ENCODE measurements around the gene NAB1.
A peak's percentile ranks its signal among the peaks of the same experiment; 100 is the strongest.

NAB1 gene

DNA sequence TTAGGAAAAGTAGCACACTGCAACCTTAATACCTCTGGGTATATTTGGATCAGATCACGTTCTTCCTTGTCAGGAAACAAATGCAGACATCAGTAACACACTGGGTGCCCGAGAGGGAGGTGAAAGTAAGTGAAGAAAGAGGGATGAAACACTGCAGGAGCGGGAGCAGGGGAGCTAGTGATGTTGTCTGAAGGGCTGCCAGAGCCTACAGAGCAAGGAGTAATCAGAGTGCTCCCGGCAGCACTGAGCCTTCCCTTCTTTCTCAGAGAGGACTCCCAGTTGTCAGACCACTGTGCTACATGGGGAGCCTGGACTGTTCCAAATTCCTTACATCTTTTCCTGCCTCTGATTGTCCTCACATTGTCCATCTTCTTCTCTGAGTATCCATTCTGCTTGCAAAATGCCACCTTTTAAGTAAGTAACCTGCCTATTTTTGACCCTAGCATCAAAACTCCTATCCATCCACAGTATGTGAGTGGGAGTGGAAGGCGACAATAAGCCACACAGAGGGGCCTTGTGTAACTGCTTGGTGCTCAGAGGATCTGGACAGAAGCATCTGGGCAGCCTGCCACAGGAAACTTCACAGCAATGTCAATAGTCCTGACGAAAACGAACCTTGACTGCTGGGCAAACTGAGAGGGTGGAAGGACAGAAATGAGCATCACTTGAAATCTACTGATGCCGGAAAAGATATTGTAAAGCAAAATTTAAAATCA is 10.8 kb upstream of the NAB1 start:
- DNase-seq: no peak

DNA sequence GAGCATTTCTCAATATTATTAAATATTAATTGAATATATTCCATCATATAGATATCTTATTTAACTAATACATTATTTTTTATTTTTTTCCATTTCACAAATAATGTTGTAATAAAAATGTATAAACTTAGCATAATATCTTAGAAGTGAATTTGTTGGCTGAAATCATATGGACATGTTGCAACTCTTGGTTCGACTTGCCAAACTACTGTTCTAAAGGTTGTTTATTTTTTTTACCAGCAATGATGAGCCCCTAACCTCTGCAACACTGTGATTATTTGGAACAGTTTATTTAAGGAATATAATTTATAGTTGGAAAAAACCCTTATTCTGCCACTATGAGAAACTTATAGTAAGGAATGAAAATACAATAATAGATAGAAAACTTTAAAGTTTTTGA is 8.8 kb upstream of the NAB1 start:
- DNase-seq: no peak

DNA sequence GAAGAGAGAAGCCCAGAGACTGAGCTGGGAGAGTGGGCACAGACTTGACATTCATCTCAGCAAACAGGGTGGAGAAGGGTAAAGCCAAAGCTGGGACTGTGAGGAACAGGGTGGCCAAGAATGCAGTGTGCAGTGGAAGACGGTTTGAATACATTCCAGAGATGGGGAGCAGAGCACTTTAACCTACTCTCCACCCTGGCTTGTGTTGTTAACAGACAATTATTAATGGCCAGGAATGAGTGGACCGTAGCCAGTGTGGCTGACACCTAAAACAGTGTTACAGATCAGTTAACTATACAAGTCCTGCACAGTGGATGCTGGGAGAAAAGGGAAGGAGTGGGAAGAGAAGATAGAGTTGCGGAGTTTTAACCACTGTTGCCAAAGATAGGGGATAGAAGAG is 7.4 kb upstream of the NAB1 start:
- no peak for DNase-seq

DNA sequence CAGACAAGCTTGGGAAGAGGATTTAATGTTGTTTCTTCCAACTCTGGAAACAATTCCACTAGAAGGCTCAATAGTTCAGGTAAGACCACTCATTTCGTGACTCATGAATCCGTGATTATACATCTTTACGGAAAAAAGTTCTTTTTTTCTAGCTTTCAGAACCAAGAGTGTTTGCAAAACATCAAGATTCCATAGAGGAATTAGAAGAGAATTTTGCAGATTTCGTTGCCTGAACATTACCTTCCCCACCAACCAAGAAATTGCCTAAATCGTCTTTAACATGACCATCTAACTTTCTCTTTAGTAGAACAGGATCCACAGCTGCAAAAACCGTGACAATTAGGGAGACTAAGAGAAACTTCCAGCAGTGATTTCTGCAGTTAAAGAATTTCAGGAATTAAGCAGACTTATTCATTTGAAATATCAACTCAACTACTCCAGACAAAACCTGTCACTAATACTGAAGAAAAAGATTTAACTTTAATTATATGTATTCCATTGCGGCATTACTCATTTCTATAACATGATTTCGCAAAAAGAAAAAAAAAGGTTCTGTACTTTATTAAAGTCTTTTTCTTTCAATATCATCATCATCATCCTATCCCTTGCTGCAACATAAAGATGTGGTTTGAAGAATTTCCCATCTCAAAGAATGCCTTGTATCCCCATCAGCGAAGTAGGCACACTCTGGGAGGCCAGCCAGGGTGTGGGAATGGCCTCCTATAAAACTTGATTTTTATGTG is 1.9 kb upstream of the NAB1 start:
- no peak for DNase-seq

DNA sequence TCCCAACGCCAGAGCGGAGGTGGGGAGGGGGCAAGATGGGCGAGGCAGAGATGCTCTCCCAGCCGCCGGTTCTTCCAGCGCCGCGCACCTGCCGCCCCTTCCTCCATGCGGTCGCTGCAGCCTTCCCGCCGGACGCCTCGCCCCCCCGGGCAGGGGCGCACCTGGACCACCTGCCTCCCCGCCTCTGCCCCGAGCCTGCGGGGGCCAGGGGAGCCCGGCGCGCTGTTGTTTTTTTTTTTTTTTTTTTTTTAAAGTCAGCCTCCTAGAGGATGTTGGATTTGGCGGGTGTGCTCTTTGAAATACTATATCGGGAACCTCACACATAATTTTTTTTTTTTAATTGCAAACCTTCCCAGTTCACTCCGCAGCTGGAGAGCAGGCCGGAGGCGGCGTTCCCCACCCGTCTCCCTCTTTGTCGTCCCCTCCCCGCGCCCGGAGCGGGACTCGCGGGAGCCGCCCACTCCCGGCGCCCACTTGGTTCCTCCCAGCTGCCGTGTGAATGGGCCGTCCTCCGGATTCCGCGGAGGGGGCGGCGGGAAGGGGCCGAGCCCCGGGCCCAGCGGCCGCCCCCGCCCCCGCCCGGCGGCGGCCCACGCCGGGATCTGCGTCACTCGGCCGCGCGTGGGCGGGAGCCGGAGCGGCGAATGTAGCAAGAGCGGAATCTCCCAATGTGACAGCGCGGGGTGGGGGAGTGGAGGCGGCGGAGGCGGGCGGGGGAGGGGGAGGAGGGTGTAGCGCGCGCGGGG is 421 bp upstream of the NAB1 start:
- peak; percentile 81 for DNase-seq

DNA sequence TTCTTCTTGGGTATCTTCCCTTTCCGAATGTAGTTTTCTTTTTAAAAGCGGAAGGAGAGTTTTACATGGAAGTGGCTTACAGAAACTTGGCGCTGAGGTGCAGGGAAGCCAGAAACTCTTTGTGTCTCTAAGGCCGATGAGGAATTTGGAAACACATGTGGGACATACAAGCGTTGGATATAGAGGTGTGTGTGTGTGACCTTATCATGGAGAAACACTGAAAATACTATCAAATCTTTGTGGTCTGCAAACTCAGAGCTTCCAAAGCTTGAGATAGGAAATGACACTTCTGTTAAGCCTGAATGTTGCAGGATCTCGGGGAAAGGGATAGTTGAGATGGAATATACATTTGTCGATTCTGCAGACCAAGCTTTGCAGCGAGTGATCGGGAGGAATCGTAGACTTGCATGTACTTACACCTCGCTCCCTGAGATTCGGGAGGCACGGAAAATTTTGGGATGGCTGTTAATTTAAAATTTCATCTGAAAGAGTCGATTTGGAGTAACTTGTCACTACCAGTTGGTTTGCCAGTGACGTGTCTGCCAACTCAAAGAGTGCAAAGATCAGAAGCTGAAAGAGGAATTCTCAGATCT is 1.0 kb downstream of the NAB1 start:
- no peak for DNase-seq

DNA sequence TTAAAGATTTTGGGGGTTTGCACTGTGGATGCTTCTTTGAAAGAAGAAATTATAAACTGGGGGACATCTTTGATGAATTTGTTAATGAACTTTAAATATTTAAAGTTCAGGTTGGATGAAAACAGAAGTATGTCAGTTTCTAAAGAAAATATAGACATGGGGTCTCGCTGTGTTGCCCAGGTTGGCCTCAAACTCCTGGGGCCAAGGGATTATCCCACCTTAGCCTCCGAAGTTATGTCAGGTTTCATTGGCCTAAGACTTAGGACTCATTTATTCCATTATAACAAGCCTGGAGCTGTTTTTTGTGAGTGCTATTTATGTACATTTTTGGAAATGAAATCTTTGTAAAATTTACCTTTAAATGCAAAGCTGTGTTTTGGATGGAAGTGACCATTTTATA is 2.5 kb downstream of the NAB1 start:
- DNase-seq: no peak

DNA sequence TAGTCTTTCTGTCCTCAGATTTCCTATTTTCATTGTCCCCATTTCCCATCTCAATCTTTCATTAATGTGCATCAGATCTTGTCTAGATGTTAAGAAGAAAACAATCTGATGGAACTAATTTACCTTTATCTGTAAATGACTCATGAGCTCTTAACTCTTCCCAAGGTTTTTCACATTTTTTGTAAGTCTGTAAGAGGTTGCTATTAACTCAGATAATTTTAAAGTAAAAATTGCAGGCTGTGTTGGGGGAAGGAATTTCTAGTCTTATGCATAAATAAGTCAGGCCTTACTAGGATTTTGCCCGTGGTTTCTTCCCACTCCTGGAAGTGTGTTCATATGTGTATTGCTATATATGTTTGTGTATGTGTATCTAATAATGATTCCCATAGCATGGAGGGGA is 4.3 kb downstream of the NAB1 start:
- DNase-seq: no peak

DNA sequence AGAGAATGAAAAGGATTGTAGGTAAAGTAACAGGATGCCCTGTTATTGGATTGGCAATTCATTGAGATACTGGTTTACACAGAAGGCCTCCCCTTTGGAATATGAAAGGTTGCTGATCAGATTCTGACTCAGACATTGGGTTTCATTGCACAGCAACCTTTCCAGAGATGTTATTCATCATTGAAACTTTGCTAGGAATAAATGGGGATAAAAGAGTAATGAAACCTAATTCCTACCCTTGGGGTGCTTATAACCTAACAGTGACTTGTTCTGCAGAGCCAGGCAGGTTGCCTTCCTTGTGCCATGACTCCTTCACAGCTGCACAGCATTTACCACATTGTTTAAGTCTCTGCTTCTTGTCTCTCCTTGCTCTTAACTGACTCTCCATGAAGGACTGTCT is 5.0 kb downstream of the NAB1 start:
- DNase-seq: no peak

DNA sequence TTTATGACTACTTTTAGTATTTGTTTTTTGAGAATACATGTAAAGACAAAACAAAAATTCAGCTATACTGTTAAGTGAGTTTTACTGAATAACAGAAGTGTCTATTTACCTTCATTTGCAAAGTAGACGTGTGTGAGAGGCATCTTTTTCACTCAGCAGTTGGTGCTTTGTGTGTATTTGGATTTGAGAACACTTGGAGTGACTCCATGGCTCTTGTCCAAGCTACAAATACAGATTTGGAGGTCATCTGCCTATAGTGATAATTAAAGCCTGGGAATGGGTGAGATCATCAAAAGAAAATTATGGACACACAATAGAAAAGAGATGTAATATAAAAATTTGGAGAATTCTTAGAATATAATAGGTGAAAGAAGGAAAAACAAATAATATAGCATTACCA is 6.2 kb downstream of the NAB1 start:
- DNase-seq: no peak

DNA sequence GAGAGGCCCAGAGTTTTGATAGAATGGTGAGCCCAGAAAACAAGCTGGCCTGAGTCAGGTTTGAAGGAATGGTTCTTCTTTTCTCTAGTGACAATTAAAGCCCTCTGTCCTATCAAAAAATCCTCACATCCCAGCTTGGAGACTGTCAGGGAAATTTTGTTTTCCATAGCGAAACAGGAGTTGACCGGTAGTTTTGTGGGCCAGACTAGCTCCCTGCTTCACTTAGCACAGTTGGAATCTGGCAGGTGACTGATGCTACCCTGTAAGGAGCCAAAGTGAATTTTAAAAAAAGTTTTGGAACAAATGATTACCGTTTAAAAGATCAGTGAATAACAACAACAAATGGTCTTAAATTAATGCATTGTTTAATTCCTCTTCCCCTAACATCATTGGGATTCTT is 6.7 kb downstream of the NAB1 start:
- no peak for DNase-seq

DNA sequence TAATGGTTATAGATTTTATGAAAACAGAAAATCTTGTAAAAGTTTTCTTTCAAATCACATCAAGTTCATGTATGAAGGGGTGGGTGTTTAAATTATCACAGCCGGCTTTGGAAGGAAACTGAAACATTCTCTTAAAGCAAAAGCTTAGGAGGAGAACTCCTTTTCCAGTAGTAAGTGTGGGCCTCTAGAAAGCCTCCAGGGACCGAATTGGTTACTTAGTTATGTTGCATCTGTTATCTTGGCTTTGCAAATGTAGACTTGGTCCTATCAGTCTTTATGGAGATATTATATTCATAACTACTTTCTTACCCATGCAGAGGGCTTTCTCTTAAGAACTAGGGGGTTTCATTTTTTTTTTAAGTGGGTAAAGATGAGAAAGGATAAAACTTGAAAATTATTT is 7.4 kb downstream of the NAB1 start:
- DNase-seq: no peak

DNA sequence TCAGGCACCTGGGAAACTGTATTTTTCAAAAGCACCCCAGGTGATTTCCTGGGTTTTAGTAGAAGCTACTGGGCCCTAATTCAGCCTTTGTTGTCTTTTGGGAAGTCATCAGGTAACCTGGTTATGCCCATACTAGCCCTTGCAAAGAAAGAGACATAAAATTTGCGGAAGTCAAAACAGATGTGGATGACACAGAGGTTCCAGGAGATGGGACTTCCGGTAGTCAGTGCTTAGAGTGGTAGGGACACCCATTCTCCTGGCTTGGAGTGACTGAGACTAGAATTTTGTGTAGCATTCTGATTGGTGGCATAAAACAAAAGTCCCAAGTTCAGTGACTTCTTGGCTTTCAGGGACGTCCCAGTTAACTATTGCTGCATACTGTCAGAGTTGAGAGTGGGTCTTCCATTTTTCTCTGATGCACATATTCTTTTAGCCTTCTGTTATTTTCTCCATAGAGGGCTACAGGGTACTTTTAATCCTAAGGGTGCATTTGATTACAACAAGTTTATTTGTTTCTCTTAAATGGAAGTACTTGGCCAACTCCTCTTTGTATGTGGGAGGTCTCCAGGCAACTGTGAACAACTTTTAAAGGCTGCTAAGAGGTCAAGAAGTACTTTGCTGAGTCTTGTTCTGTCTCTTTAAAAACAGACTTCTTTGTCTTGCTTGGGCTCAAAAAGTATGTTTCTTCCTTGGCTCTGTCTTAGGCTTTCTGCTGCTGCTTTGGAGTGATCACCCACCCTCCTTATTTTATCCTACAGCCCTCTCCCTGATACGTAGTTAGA is 8.8 kb downstream of the NAB1 start:
- DNase-seq: no peak

DNA sequence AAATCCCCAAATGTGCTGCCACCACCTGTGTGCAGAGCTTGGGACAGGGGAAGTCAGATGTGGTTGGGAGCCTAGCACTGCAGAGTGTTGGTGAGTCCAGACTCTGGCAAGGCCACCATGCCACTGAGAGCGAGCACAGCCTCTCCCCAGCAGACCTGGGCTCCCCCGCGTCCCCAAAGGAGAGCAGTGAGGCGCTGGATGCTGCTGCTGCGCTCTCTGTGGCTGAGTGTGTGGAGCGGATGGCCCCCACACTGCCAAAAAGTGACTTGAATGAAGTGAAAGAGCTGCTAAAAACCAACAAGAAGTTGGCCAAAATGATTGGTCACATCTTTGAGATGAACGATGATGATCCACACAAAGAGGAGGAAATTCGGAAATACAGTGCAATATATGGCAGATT is 10.7 kb downstream of the NAB1 start:
- DNase-seq: no peak

DNA sequence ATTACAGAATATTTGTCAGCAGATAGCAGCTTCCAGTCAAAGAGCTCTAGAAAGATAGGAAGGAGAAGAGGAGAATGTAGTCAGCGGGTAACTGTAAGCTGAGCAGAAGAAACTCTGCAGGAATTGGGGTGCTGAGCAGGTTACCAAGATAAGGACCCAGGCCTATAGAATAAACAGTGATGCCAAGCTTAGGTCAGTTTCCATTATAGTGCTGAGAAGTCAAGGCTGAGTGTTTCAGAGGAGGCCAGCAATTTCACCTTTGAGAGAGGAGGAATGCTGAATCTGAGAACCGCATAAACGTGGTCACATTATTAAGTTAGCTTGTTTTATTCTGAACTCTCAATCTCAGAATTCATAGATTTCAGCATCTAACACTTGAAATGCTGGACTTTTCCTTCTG is 13.9 kb downstream of the NAB1 start:
- no peak for DNase-seq

DNA sequence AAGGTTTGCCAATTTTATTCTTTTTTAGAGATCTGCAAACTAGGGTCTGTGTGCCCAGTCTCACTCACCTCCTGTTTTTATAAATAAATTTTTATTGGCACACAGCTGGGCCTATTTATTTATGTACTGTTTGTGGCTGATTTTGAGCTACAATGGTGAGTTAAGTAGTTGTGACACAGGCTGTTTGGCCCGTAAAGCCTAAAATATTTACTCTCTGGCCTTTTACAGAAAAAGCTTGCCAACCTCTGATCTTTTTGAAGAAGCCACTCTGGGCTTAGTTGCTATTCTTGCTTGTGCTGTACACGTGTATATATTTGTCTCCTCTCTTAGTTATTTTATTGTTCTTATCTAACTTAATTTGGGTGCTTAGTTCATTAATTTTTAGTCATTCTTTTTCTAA is 14.5 kb downstream of the NAB1 start:
- no peak for DNase-seq

DNA sequence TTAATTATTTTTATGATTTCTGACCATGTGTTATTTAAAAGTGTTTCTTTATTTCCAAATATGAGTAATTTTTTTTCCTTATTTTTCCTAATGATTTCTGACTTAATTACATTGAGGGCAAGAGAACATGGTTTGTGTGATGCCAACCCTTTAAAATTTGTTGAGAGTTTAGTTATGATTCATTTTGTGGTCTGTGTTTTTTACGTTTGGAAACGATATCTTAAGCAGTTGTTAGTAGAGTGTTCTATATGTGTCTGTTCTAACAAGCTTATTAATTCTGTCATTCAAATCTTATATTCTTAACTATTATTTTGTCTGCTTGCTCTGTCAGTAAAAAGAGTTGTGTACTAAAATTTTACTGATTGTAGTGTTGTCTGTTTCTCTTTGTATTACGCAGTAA is 15.0 kb downstream of the NAB1 start:
- no peak for DNase-seq

DNA sequence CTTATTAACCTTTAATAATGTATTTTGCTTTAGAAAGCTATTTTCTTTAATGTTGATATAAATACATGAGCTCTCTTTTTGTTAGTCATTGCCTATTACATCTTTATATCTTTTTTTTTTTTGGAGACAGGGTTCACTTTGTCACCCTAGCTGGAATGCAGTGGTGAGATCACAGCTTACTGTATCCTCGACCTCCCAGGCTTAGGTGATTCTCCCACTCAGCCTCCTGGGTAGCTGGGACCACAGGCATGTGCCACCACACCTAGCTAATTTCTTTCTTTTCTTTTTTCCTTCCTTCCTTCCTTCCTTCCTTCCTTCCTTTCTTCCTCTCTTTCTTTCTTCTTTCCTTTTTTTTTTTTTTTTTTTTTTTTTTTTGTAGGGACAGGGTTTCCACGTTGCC is 15.4 kb downstream of the NAB1 start:
- no peak for DNase-seq

DNA sequence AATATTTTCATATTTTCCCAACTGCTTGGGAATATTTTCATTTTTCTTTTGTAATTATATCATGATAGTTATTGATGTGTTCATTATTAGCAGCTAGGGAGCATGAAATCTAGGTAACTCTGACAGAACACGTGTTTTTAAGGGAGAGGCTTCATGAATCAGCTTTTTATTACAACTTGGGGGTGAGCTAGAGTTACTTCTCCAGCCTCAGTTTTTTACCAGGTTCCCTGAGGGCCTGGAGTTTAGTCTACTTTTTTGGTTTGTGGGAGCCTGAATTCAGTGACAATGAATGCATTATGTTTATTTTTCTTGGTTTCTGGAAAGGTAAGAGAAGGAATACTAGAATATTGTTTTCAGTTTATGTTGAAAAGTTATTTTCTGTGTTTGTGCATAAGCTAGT is 18.0 kb downstream of the NAB1 start:
- no peak for DNase-seq

DNA sequence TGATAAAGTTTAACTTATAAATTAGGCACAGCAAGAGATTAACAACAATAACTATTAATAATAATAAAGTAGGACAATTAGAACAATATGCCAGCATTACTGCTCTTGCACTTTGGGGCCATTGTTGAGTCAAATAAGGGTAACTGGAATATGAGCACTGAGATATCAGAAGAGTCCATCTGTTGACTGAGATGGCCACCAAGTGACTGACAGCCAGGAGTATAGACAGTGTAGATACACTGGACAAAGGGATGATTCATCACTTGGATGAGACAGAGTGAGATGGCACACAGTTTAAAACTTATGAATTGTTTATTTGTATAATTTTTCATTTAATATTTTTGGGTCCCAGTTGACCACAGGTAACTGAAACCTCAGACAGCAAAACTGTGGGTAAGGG is 20.0 kb downstream of the NAB1 start:
- no peak for DNase-seq

DNA sequence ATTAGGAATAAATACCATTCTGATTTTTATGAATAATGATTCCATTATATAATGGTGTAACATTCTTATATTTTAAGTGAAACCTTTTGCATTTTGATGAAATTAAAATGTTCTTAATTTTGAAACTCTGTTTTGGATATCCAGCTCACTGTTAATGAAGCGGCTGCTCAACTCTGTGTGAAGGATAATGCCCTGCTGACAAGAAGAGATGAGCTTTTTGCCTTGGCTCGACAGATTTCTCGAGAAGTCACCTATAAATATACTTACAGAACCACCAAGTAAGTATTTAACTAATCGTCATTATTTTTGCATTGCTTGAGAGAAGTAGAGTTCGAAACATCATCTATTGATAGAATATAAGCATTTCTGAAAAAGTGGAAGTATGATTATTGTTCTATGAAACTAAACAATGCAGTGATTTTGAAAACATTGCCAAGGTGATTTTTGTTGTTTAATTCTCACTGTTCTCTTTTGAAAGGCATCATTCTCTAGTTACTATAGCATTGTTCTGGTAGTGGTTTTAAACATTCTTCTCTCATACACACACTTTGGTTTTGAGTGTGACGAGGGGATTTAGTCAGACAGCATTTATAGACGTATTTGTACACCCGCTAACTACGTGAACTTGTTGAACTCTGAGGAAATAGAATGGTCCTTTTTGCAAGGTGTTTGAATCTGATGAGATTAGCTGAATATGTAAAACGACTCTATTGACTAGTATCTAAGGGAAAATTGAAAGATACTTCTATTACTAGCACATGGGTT is 21.5 kb downstream of the NAB1 start:
- DNase-seq: no peak

DNA sequence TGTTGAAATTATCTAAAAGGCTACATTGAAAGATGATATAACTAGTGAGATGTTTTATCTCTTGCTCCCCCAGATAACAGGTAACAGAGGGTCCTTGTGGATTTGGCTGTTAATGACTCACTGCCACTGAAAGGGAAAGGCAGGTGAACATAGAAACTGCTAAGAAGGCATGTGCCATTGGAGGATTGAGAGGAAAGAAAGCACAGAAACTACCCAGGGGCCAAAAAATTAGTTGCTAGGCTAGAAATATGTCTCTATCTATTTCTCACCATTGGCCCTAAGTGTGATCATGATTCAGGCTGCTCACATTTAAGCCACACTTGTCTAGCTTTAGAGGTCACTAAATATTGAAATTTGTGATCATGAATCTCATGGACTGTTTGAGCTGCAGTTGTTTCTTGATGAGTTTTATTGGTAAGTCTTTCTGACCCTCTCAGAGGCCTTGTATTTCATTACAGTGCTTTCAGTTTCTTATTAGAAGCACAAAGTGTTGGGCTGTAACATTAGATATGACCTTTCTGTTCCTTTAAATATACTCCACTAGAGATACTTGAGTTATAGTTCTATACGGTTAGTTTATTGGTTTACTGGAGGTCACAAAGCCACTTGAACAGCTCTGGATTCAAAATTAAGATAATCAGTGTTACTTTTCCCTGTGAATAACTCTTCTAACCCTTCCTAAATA is 26.2 kb downstream of the NAB1 start:
- DNase-seq: no peak

Data from activated naive CD4-positive, alpha-beta T cell treated with Interleukin-2 at 50 U/mL for 16 hours (primary cell).